HUES64 (cell line): ENCODE measurements around the gene SDK1.

Experiments used
- H3K27ac ChIP-seq: 2 replicates; pipeline ENCODE4 v1.7.0; 2013; ENCODE audit warnings: low read depth, low read length, inconsistent platforms
- H3K27me3 ChIP-seq: 2 replicates; pipeline ENCODE4 v1.6.1; 2013; ENCODE audit warnings: mild to moderate bottlenecking, low read length; ENCODE audit not compliant: insufficient read depth
- H3K36me3 ChIP-seq: 2 replicates; pipeline ENCODE4 v1.6.1; 2013; ENCODE audit warnings: mild to moderate bottlenecking, low read length; ENCODE audit not compliant: insufficient read depth
- H3K4me1 ChIP-seq: 2 replicates; pipeline ENCODE4 v1.6.1; 2013; ENCODE audit warnings: mild to moderate bottlenecking, low read length, moderate library complexity; ENCODE audit not compliant: insufficient read depth
- H3K4me3 ChIP-seq: 2 replicates; pipeline ENCODE4 v1.5.1; 2013; ENCODE audit warnings: mild to moderate bottlenecking, low read length, moderate library complexity
- H3K9ac ChIP-seq: 2 replicates; pipeline ENCODE4 v1.6.1; 2013; ENCODE audit warnings: mild to moderate bottlenecking, low read depth, low read length
- H3K9me3 ChIP-seq: 2 replicates; pipeline ENCODE4 v1.6.1; 2013; ENCODE audit warnings: low read depth, low read length; ENCODE audit not compliant: insufficient read depth
- WGBS: fragments of 150-250, 120-280 bp; methylation state at CpG from one replicate; pipeline ENCODE4 v1.1.7; 2013; ENCODE audit warnings: missing lambda C conversion rate; 5-methylcytosine and 5-hydroxymethylcytosine counted together

SDK1 gene

GRCh38 chr7:3271298-3271697, 29.8 kb upstream of the SDK1 start:
- Histone ChIP-seq H3K9me3 (no peaks in the 10 kb centered on the region), H3K27me3 (no peaks in the 10 kb centered on the region), H3K9ac (no peak overlapping the region), H3K27ac (no peak overlapping the region), H3K4me3 (no peak overlapping the region), H3K36me3 (no peaks in the 10 kb centered on the region), H3K4me1 (no peaks in the 10 kb centered on the region)
- 88% methylated on average over 2 of the region's 2 CpGs for WGBS

GRCh38 chr7:3272691-3273141, 28.3 kb upstream of the SDK1 start:
- Histone ChIP-seq H3K27me3 (no peaks in the 10 kb centered on the region), H3K9ac (no peak overlapping the region), H3K4me1 (no peaks in the 10 kb centered on the region), H3K4me3 (no peak overlapping the region), H3K36me3 (no peaks in the 10 kb centered on the region), H3K9me3 (no peaks in the 10 kb centered on the region), H3K27ac (no peak overlapping the region)
- WGBS = 87% methylated on average over 2 of the region's 2 CpGs

- no CpG with 5 or more reads among the region's 1 CpG for WGBS
- H3K4me1 ChIP-seq = no peaks in the 10 kb centered on the region
- no peak overlapping the region for H3K4me3 ChIP-seq
These were observed 26.9 kb upstream of the SDK1 start for GRCh38 chr7:3274131-3274530.

GRCh38 chr7:3277604-3278572, 23.2 kb upstream of the SDK1 start:
- no peaks in the 10 kb centered on the region for H3K27me3 ChIP-seq
- no peaks in the 10 kb centered on the region for H3K9me3 ChIP-seq
- no peak overlapping the region for H3K9ac ChIP-seq
- WGBS = 85% methylated on average over 4 of the region's 4 CpGs
- no peak overlapping the region for H3K4me3 ChIP-seq
- peaks cover 8% of the 10 kb centered on the region for H3K4me1 ChIP-seq
- no peak overlapping the region for H3K27ac ChIP-seq
- no peaks in the 10 kb centered on the region for H3K36me3 ChIP-seq

More at GRCh38 chr7:3274131-3274530, 26.9 kb upstream of the SDK1 start:
- Histone ChIP-seq H3K9ac (no peak overlapping the region), H3K27me3 (no peaks in the 10 kb centered on the region), H3K36me3 (no peaks in the 10 kb centered on the region), H3K27ac (no peak overlapping the region), H3K9me3 (no peaks in the 10 kb centered on the region)

GRCh38 chr7:3279147-3279818, 21.8 kb upstream of the SDK1 start:
- Histone ChIP-seq H3K27me3 (no peaks in the 10 kb centered on the region), H3K4me1 (peaks cover 16% of the 10 kb centered on the region), H3K9ac (no peak overlapping the region), H3K4me3 (no peak overlapping the region), H3K9me3 (no peaks in the 10 kb centered on the region), H3K27ac (no peak overlapping the region), H3K36me3 (no peaks in the 10 kb centered on the region)
- WGBS = 83% methylated on average over 3 of the region's 3 CpGs

DNA sequence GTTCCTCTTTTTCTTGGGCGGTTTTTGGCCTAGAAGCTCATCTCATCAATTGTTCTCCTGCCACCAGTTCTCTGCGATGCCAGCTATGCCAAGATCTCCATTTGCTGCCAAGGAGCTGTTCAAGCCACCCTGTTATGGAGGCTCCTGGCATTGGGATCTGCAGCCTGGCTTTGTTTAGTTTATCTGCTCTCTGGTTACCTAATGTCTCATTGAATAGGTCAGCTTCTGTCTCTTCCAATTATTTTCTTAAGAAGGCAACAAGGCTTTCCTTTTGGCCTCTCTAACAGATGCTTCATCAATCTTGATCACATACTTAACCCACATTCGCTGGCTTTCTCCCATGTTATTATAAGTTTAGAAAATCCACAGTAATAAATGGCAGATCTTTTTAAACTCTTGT, 20.6 kb upstream of the SDK1 start:
- no peaks in the 10 kb centered on the region for H3K27me3 ChIP-seq
- 93% methylated on average over 2 of the region's 3 CpGs for WGBS

GRCh38 chr7:3280946-3281656, 20.0 kb upstream of the SDK1 start:
- Histone ChIP-seq H3K4me3 (no peak overlapping the region), H3K4me1 (peaks cover 16% of the 10 kb centered on the region), H3K9ac (no peak overlapping the region), H3K9me3 (no peaks in the 10 kb centered on the region), H3K27ac (no peak overlapping the region), H3K36me3 (no peaks in the 10 kb centered on the region), H3K27me3 (no peaks in the 10 kb centered on the region)
- WGBS = 64% methylated on average over 9 of the region's 10 CpGs

More for the DNA sequence above, 20.6 kb upstream of the SDK1 start:
- no peak overlapping the region for H3K9ac ChIP-seq
- H3K4me1 ChIP-seq = peaks cover 16% of the 10 kb centered on the region
- no peak overlapping the region for H3K4me3 ChIP-seq
- no peak overlapping the region for H3K27ac ChIP-seq
- H3K9me3 ChIP-seq = no peaks in the 10 kb centered on the region
- H3K36me3 ChIP-seq = no peaks in the 10 kb centered on the region

- Histone ChIP-seq H3K27me3 (no peaks in the 10 kb centered on the region), H3K27ac (no peak overlapping the region), H3K9me3 (peaks cover 3% of the 10 kb centered on the region; the same call in 1 of the 2 replicates), H3K4me1 (peaks cover 16% of the 10 kb centered on the region), H3K4me3 (no peak overlapping the region), H3K9ac (no peak overlapping the region), H3K36me3 (no peaks in the 10 kb centered on the region)
- WGBS = 91% methylated on average over 7 of the region's 7 CpGs
These were observed 18.6 kb upstream of the SDK1 start for GRCh38 chr7:3282457-3282856.

DNA sequence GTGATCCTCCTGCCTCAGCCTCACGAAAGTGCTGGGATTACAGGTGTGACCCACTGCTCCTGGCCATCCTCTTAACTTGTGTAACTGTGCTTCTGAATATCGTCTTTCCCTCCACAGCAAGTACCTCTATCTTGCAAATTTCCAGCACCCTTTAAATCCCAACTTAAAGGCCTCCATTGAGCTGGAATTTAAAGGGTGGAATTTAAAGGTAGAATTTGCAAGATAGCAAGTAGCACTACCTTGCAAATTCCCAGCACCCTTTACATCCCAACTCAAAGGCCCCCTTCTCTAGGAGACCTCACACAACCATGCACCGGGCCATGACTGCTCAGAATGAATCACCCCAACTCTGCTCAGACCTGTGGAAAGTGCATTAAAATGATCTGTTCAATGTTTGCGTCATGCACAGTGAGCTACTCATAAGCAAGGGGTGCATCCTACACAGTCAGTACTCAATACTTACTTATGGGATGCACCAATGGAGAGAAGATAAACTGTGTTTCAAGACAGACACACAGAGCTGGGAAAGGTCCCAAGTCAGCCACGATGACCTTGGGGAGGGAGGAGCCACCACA, 17.8 kb upstream of the SDK1 start:
- H3K9ac ChIP-seq = no peak overlapping the region
- no peak overlapping the region for H3K4me3 ChIP-seq
- no peaks in the 10 kb centered on the region for H3K36me3 ChIP-seq
- 65% methylated on average over 5 of the region's 5 CpGs for WGBS
- no peaks in the 10 kb centered on the region for H3K27me3 ChIP-seq
- peaks cover 16% of the 10 kb centered on the region for H3K4me1 ChIP-seq
- H3K9me3 ChIP-seq = peaks cover 3% of the 10 kb centered on the region; the same call in 1 of the 2 replicates
- peak overlapping the region; percentile 9; the same call in 1 of the 2 replicates for H3K27ac ChIP-seq

GRCh38 chr7:3285652-3286051, 15.4 kb upstream of the SDK1 start:
- 89% methylated on average over 10 of the region's 10 CpGs for WGBS
- Histone ChIP-seq H3K36me3 (no peaks in the 10 kb centered on the region), H3K27me3 (no peaks in the 10 kb centered on the region), H3K4me1 (peaks cover 10% of the 10 kb centered on the region), H3K4me3 (no peak overlapping the region), H3K9me3 (peaks cover 3% of the 10 kb centered on the region; the same call in 1 of the 2 replicates), H3K27ac (no peak overlapping the region), H3K9ac (no peak overlapping the region)
